DMS153 treated with DMSO at 0.1 percent for 48 hours (cell line): ENCODE data around the gene RUSC1.
"Not testable (repeated sequence)": the region's sequence is repeated elsewhere in the genome, so short reads cannot be mapped to it uniquely, and the experiment has no call there.

Experiments
- DNase-seq: peaks from one replicate; lab custom pipeline; 2025; ENCODE audit not compliant: unreplicated experiment; lab: John Stamatoyannopoulos, UW

Gene RUSC1, protein sequence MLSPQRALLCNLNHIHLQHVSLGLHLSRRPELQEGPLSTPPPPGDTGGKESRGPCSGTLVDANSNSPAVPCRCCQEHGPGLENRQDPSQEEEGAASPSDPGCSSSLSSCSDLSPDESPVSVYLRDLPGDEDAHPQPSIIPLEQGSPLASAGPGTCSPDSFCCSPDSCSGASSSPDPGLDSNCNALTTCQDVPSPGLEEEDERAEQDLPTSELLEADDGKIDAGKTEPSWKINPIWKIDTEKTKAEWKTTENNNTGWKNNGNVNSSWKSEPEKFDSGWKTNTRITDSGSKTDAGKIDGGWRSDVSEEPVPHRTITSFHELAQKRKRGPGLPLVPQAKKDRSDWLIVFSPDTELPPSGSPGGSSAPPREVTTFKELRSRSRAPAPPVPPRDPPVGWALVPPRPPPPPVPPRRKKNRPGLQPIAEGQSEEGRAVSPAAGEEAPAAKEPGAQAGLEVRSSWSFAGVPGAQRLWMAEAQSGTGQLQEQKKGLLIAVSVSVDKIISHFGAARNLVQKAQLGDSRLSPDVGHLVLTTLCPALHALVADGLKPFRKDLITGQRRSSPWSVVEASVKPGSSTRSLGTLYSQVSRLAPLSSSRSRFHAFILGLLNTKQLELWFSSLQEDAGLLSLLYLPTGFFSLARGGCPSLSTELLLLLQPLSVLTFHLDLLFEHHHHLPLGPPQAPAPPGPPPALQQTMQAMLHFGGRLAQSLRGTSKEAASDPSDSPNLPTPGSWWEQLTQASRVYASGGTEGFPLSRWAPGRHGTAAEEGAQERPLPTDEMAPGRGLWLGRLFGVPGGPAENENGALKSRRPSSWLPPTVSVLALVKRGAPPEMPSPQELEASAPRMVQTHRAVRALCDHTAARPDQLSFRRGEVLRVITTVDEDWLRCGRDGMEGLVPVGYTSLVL

DNA sequence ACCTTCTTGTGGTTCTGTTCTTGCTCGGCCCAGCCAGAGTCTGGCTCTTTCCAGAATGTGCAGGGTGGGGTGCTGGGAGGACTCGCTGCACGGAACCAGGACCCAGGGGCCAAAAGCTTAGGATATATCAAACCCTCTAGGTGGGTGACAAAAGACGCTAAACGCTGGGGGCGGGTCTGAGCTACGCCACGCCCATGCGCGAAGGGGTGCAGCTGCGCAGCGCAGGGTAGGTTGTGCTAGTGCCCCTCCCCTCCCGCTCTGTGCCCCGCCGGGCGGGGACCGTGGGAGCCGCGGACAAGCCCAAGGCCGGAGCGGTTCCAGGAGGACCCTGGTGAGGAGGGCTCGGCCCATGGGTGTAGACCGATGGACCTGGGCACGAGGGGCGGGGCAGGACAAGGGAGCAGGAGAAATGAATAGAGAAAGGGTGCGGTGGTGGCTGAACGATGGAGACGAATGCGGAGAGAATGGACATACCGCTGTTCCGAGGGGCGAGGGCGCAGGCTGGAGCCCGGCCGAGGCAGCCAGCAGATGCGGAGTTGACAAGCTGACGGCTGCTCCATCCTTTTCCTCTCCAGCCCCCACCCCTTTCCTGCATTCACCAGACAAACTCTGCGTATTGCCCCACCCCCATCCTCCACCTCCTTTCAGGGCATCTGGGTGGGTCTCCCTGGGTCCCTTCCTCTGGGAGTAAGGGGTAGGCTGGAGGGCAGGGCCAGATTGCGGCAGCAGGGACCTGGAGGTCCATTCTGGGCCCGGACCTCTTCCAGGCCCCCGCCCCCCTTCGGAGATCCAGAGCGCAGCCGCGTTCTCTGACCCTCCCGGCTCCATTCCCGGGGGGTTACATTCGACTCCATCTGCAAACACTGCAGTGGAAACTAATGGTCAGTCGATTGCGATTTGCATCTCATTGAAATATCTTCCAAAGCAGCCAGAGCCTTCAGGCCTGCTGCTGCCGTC is at the start of gene RUSC1:
Gene RUSC1 (plus strand): TSS at position 234 of the 957 bp plus-strand sequence. CDS start 880 bp downstream, outside the sequence.
- peak; percentile 69 for DNase-seq

GRCh38 chr1:155272466-155273342 is 48.0 kb upstream of the RUSC1 start:
- peak; percentile 67 for DNase-seq

DNA sequence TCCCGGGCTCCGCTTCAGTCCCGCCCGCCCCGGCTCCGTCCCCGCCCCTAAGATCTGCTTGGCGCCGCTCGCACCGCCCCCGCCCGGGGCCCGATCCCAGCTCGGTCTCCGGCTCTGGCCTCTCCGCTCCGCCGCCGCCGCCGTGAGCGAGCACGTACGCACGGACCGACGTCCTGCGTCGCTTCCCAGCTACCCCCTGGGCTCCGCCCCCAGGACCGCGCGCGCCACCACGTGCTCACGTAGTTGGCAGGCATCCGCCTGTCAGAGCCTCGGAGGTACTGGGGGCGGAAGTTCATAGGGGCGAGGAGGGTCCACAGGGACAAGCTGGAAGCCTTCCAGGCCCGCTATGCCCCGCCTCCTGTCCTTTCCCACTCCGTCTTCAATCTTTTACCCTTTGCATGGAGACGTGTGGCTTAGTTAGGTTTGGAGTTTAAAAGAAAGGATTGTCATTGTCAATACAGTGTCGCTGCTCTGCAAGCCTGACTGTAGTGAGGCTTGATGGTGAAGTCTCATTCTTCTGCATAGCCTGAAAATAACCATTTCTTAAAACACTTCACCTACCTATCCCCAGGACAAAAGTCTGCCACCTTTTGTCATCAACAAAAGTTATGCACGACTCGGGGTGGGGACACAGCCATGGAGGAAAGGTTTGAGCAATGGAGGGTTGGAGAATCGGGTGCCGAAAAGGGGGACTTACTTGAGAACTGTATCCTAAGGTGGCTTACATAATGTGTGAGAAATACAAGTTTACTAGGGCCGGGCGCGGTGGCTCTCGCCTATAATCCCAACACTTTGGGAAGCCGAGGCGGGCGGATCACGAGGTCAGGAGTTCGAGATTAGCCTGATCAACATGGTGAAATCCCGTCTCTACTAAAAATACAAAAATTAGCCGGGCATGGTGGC is 47.1 kb upstream of the RUSC1 start, which contains the start of gene CLK2:
Gene CLK2 (minus strand): TSS at position 162 of the 903 bp plus-strand sequence. CDS start 2,527 bp downstream, outside the sequence.
- DNase-seq, result peak; percentile 99

DNA sequence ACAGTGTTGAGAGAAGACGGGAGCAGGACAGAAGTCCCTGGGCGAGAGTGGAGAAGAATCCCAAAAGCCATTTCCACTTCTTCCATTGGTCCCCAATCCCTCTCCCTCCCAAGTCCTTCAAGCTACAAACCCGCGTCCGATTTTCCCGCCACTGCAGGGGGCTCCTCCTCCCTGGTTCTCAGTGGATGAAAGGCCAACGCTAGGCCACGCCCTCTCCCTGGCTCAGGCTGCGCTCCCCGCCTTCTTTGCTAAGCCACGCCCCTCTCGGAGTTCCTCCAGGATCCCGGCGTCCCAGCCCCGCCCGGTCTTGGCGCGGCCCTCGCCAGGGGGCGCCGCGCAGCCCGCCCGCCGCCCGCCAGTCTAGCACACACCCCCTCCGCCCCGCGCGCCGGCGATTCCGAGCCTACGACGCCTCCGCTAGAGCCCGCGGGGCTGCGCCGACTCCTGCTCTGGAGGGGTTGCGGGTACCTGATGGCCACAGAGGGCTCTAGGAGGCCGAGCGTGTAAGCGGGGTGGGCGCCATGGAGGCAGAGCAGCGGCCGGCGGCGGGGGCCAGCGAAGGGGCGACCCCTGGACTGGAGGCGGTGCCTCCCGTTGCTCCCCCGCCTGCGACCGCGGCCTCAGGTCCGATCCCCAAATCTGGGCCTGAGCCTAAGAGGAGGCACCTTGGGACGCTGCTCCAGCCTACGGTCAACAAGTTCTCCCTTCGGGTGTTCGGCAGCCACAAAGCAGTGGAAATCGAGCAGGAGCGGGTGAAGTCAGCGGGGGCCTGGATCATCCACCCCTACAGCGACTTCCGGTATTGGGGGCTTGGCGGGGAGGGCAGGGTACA is 43.4 kb upstream of the RUSC1 start, which contains the start of gene HCN3:
Gene HCN3 (plus strand): TSS at position 394 of the 832 bp plus-strand sequence. CDS start 128 bp downstream, at position 522.
- DNase-seq, result peak; percentile 99

- peak; percentile 79 for DNase-seq
Observed at GRCh38 chr1:155277902-155278688, 42.6 kb upstream of the RUSC1 start.

DNA sequence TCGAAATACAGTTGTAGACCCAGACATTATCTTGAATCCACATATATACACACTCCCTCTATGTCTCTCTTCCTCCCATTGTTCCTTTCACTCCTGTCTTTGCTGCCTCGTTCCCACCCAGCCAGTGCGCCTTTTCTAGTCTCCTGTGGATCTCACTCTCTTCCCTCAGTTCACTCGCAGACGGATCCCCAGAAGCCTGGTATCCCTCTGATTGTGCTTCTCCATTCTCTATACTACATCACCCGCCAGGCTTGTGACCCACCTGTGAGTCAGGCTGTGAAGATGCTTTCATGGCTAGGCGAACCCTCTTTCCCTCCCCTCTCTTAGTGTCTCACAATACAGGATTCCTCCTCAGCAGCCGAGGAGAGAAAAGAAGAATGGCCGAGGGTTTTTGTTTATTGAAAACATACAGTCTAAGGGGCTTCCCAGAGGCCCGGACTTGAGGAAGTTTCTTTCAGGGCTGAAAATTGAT is 42.0 kb upstream of the RUSC1 start:
- DNase-seq, result no peak

DNA sequence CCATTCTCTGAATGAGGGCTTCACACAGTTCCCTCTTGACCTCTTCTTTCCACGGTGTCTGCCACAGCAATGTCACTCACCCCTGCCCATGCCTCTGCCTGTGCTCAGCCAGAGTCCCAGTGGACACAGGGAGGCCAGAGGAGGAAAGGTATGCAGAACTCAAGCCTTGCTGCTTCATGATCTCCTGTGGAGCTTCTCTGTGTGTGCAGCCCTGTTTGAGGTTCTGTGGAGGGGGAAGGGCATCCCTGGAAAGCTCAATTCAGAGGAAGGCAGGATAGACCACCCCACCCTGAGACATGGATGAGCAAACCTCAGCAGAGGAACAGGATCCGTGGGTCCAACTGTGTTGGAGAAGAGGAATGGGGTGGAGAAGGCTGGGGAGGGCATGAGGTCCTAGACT is 41.4 kb upstream of the RUSC1 start:
- no peak for DNase-seq

GRCh38 chr1:155282488-155283091 is 38.1 kb upstream of the RUSC1 start:
- DNase-seq, result no peak

DNA sequence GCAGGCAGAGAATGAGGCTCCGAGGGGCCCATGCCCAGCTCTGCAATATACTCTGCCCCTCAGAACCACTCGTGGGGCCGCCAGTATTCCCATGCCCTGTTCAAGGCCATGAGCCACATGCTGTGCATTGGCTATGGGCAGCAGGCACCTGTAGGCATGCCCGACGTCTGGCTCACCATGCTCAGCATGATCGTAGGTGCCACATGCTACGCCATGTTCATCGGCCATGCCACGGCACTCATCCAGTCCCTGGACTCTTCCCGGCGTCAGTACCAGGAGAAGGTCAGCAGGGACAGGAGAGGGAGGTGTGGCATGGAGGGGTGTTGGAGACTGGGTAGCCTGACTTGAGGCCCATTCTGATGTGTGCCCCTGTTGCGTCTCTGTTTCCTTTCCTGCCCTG is 36.2 kb upstream of the RUSC1 start:
- no peak for DNase-seq

DNA sequence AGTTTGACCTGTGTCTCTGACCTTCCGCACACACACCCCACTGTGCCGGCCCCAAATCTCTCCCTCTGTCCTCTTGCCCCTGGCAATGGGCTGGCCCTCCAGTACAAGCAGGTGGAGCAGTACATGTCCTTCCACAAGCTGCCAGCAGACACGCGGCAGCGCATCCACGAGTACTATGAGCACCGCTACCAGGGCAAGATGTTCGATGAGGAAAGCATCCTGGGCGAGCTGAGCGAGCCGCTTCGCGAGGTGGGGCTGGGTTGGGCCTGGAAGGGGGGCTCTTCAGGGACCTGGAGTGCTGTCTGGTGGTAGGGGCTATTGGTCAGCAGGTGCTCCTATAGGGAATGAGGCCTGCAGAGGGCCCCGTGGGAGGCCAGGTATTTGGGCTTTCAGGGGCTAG is 35.6 kb upstream of the RUSC1 start:
- DNase-seq, result no peak

DNA sequence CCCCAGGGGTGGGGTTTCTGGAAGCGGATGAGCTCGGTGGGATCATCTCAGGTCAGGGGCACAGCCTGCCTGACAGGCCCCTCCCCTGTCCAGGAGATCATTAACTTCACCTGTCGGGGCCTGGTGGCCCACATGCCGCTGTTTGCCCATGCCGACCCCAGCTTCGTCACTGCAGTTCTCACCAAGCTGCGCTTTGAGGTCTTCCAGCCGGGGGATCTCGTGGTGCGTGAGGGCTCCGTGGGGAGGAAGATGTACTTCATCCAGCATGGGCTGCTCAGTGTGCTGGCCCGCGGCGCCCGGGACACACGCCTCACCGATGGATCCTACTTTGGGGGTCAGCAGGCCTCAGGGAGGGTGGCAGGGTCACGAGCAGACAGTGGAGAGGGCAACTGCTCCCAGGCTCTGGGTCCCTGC is 35.1 kb upstream of the RUSC1 start:
- no peak for DNase-seq

DNA sequence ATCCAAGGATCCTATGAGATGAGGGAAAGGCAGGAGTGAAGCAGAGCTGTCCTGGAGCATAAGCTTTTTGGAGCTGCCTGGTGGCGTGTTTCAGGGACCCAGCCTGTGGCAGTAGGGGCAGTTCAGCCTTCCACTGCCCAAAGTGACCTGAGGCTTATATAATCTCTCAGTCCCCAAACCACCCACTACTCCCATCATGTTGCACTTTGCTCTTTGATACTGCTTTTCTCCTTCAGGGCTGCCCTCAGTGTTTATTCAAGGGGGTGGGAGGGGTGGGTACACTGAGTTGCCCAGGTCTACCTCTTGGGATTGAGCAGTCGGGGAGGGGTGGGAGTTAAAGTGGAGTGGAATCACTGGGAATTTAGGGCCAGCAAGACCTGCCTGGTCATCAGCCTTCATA is 34.1 kb upstream of the RUSC1 start:
- DNase-seq, result no peak

- DNase-seq, result no peak
Observed at GRCh38 chr1:155287987-155288543, 32.6 kb upstream of the RUSC1 start.

DNA sequence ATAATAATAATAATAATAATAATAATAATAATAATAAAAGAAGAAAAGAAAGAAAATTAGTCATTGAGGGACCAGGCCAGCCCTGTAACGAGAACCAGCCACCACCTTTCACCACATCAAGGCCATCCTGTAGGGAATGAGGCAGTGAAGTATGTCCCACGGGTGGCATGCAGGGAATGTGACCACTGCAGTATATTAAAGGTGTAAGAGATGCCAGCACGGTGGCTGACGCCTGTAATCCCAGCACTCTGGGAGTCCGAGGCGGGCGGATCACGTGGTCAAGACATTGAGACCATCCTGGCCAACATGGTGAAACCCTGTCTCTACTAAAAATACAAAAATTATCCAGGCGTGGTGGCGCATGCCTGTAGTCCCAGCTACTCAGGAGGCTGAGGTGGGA is 29.7 kb upstream of the RUSC1 start:
- DNase-seq, result not testable (repeated sequence)

GRCh38 chr1:155293086-155293749 is 27.5 kb upstream of the RUSC1 start:
- DNase-seq, result no peak
